Endodermal cell (in vitro differentiated cells): ENCODE results near the gene MB21D2. TPM values are rescaled to one million over a fixed set of nuclear protein-coding genes. Genes with fewer than 3 reads are reported as not detected.

Source experiments
- DNase-seq: peaks from one replicate; pipeline ENCODE4 v3.0.0-alpha.2; 2017
- H3K27ac ChIP-seq: 2 replicates; pipeline ENCODE4 v1.5.1; 2013; ENCODE audit warnings: mild to moderate bottlenecking, low read depth, low read length, moderate library complexity
- H3K27me3 ChIP-seq: 2 replicates; pipeline ENCODE4 v1.6.1; 2013; ENCODE audit warnings: mild to moderate bottlenecking, low read length, moderate library complexity; ENCODE audit not compliant: insufficient read depth, control insufficient read depth, poor library complexity, severe bottlenecking
- H3K36me3 ChIP-seq: 2 replicates; pipeline ENCODE4 v1.7.0; 2013; ENCODE audit warnings: mild to moderate bottlenecking, low read length, moderate library complexity; ENCODE audit not compliant: control insufficient read depth, insufficient read depth
- H3K4me1 ChIP-seq: one replicate; pipeline ENCODE4 v1.7.0; 2013; ENCODE audit warnings: low read length; ENCODE audit not compliant: control insufficient read depth, insufficient read depth
- H3K4me3 ChIP-seq: 2 replicates; pipeline ENCODE4 v1.5.1; 2013; ENCODE audit warnings: mild to moderate bottlenecking, low read length, moderate library complexity
- H3K9ac ChIP-seq: 2 replicates; pipeline ENCODE4 v1.6.1; 2013; ENCODE audit warnings: mild to moderate bottlenecking, low read length, moderate library complexity; ENCODE audit not compliant: poor library complexity, severe bottlenecking; ENCODE audit errors: extremely low read depth
- H3K9me3 ChIP-seq: 2 replicates; pipeline ENCODE4 v1.6.1; 2013; ENCODE audit warnings: mild to moderate bottlenecking, low read length, moderate library complexity; ENCODE audit not compliant: control insufficient read depth
- H3K27ac Mint-ChIP-seq: 2 replicates; pipeline ENCODE4 v1.8.0; 2020; ENCODE audit warnings: mixed read lengths
- H3K27me3 Mint-ChIP-seq: 2 replicates; pipeline ENCODE4 v1.8.0; 2021; ENCODE audit warnings: mild to moderate bottlenecking, mixed read lengths; ENCODE audit not compliant: insufficient read depth
- H3K36me3 Mint-ChIP-seq: 2 replicates; pipeline ENCODE4 v1.8.0; 2020; ENCODE audit warnings: low read depth, mixed read lengths
- H3K4me1 Mint-ChIP-seq: 2 replicates; pipeline ENCODE4 v1.8.0; 2020; ENCODE audit warnings: mixed read lengths
- H3K4me3 Mint-ChIP-seq: 2 replicates; pipeline ENCODE4 v1.8.0; 2020; ENCODE audit warnings: mild to moderate bottlenecking, moderate library complexity, mixed read lengths
- H3K9me3 Mint-ChIP-seq: 2 replicates; pipeline ENCODE4 v1.8.0; 2020; ENCODE audit warnings: mild to moderate bottlenecking, mixed read lengths
- WGBS, 2 experiments: methylation state at CpG; one replicate each; pipeline versions ENCODE4 v1.1.5 to v1.1.7; 2013; ENCODE audit warnings: missing lambda C conversion rate in 2 of 2, mixed read lengths in 1 of 2; ENCODE audit not compliant: insufficient coverage in 1 of 2, insufficient read length in 1 of 2; 5-methylcytosine and 5-hydroxymethylcytosine counted together
- total RNA-seq, 2 donors: library from RNA; stranded (reverse); fragmentation: NEBNext Ultra II Directional in 1 of 2; extraction: Animal tissue kit (Norgen Biotek cat#: 25700) in 1 of 2; gene quantifications; 2 replicates in 1 of 2; 3 replicates in 1 of 2; pipeline ENCODE4 v1.2.1, GENCODE V29; 2021
- TF ChIP-seq, protein P1 (sequence below): fragments of 200-600 bp; sonication (generic); conservative IDR thresholded peaks from 2 replicates; pipeline ENCODE4 v1.5.0; 2021; ENCODE audit warnings: antibody characterized with exemption, mild to moderate bottlenecking

MB21D2 gene
- total RNA-seq, 2 donors from 2014 or later = 5.7 to 6.9 TPM

DNA sequence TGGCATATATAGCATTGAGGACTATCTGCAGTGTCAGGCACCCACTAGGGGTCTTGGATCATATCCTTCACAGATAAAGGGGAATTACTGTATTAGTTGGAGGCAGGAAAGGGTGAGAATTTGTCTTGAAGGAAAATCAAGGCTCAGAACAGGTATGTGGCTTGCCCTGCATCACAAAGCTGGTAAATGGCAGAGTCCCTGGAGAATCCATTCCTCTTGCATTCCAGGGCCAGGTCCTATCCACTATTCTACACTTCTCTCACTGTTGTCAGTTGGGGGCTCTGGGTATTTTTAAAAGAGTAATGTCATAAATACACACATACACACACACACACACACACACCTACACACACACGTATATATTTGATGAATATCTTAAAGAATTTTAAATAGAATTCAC lies 170.5 kb downstream of the MB21D2 start:
- DNase-seq = peak; percentile 57
- H3K27me3 ChIP-seq = no peaks in the 10 kb centered on the region
- peaks cover 4% of the 10 kb centered on the region for H3K9me3 Mint-ChIP-seq
- H3K4me1 Mint-ChIP-seq = peaks cover 33% of the 10 kb centered on the region
- peaks cover 2% of the 10 kb centered on the region for H3K36me3 Mint-ChIP-seq
- WGBS, 2 experiments = no CpG with 5 or more reads among the region's 1 CpG
- no peak overlapping the region for H3K9ac ChIP-seq
- H3K27ac ChIP-seq = no peak overlapping the region
- peaks cover 8% of the 10 kb centered on the region for H3K4me1 ChIP-seq
- H3K4me3 Mint-ChIP-seq = no peak overlapping the region
- H3K9me3 ChIP-seq = no peaks in the 10 kb centered on the region
- TF ChIP-seq, protein P1, sequence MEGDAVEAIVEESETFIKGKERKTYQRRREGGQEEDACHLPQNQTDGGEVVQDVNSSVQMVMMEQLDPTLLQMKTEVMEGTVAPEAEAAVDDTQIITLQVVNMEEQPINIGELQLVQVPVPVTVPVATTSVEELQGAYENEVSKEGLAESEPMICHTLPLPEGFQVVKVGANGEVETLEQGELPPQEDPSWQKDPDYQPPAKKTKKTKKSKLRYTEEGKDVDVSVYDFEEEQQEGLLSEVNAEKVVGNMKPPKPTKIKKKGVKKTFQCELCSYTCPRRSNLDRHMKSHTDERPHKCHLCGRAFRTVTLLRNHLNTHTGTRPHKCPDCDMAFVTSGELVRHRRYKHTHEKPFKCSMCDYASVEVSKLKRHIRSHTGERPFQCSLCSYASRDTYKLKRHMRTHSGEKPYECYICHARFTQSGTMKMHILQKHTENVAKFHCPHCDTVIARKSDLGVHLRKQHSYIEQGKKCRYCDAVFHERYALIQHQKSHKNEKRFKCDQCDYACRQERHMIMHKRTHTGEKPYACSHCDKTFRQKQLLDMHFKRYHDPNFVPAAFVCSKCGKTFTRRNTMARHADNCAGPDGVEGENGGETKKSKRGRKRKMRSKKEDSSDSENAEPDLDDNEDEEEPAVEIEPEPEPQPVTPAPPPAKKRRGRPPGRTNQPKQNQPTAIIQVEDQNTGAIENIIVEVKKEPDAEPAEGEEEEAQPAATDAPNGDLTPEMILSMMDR = no peak
- H3K27ac Mint-ChIP-seq = peak overlapping the region; percentile 56
- H3K36me3 ChIP-seq = no peaks in the 10 kb centered on the region
- no peak overlapping the region for H3K4me3 ChIP-seq
- peaks cover 13% of the 10 kb centered on the region for H3K27me3 Mint-ChIP-seq

Other genes with a start within 250 kb of the MB21D2 start
- 10 to 100 TPM; 22.9 to 25.2 TPM for gene FGF12, start 190.3 kb downstream of the MB21D2 start, total RNA-seq